OCI-LY1 (cell line): Measurements from ENCODE around the gene NPTX1.

Experiments used
- CTCF ChIP-seq: fragments of 200-600 bp; sonication (generic), shearing (Covaris generic); IDR thresholded peaks from 2 replicates; pipeline ENCODE4 v1.5.1; 2017; ENCODE audit warnings: mild to moderate bottlenecking, antibody characterized with exemption, low read length, moderate library complexity, mixed read lengths
- EZH2 ChIP-seq: fragments of 200-600 bp; sonication (generic), shearing (Covaris generic); IDR thresholded peaks from 2 replicates; pipeline ENCODE4 v1.8.0; 2017; ENCODE audit warnings: borderline replicate concordance, mixed run types, mild to moderate bottlenecking, antibody characterized with exemption, low read length, moderate library complexity, mixed read lengths

- TF ChIP-seq CTCF (no peak), EZH2 (no peak)
Measured at GRCh38 chr17:80425835-80426426, 50.5 kb downstream of the NPTX1 start.
